Left colon (tissue), 2 donors: ENCODE results near the gene P2RY6. TPM values are rescaled to one million over a fixed set of nuclear protein-coding genes. Genes with fewer than 3 reads are reported as not detected.

ENCODE experiments used
- ATAC-seq: fragments of 200-7000 bp; cut with Tn5 transposase; one replicate; pipeline ENCODE4 v1.9.1; 2020; ENCODE audit warnings: mild to moderate bottlenecking, moderate library complexity
- DNase-seq, 2 donors: peaks; one replicate each; pipeline ENCODE4 v3.0.0-alpha.2; 2020
- intact Hi-C, 2 donors: fragments of 100-400 bp; cut with DNase I in 1 of 2; cut with micrococcal nuclease in 1 of 2; formaldehyde crosslinking; loops; one replicate each; pipeline versions ENCODE4 v1.11.2 to v1.14.0; 2022; cut with DNase I, micrococcal nuclease
- total RNA-seq, 2 donors: library from RNA; stranded (reverse); fragmentation: NEBNext Ultra II Directional; extraction: Animal tissue kit (Norgen Biotek cat#: 25700); gene quantifications; one replicate each; pipeline ENCODE4 v1.2.1, GENCODE V29; 2021
- donor health status: DM: no; HTN: no; CAD: no.
- donor health status: DM: yes; HTN: yes; CAD: no.

P2RY6 gene
- total RNA-seq, 2 donors from 2014 or later: 1.5 to 1.8 TPM

DNA sequence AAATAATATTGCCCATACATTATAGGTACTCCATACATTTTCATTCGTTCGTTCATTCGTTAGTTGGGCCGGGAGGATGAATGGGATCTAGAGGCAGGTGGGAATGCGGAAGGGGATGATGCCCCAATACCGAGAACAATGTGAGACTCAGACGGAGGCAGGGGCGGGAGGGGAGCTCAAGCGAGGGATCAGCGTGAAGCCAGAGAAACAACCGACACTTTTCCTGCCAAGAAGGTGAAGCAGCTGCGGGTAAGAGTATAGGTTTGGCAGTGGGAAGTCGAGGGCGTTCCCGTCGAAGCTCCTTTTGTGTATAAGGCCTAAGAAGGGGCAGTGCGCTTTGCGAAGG is 34.8 kb downstream of the P2RY6 start:
- no peak for ATAC-seq
- intact Hi-C loops: no loop called here
- DNase-seq: no peak

DNA sequence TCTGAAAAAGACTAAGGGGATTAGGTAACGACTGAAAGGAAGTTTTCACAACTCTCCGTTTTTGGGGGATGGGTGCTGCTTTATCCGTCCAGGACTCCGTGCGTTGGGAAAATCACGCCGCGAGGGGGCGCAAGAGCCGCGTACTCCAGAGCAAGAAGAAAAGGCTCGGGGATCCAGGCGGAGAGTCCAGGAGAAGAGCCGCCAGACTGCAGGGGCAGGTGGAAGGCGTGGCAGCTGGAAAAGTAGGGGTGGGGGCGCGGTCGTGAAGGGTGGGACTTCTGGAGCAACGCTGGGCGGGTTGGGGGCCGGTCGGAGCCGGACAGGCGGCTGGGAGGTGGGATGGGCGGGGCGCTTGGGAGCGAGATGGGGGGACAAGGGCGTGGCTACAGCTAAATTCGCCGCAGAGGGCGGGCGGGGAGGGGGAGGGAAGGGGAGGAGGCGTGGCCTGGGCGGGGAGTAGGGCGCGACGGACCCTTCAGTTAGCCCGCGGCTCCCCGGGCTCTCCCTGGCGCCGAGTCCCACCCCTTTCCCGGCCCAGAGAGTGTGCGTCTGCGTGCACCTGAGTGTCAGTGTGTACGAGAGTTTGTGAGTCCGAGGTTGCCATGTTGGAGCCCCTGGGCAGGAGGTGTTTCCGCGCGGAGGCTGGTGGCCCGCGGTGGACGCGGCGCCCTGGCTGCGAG is 35.3 kb downstream of the P2RY6 start:
- DNase-seq: peak; percentile 96 to 99
- peak; percentile 75 for ATAC-seq
- intact Hi-C loops: no loop called here

DNA sequence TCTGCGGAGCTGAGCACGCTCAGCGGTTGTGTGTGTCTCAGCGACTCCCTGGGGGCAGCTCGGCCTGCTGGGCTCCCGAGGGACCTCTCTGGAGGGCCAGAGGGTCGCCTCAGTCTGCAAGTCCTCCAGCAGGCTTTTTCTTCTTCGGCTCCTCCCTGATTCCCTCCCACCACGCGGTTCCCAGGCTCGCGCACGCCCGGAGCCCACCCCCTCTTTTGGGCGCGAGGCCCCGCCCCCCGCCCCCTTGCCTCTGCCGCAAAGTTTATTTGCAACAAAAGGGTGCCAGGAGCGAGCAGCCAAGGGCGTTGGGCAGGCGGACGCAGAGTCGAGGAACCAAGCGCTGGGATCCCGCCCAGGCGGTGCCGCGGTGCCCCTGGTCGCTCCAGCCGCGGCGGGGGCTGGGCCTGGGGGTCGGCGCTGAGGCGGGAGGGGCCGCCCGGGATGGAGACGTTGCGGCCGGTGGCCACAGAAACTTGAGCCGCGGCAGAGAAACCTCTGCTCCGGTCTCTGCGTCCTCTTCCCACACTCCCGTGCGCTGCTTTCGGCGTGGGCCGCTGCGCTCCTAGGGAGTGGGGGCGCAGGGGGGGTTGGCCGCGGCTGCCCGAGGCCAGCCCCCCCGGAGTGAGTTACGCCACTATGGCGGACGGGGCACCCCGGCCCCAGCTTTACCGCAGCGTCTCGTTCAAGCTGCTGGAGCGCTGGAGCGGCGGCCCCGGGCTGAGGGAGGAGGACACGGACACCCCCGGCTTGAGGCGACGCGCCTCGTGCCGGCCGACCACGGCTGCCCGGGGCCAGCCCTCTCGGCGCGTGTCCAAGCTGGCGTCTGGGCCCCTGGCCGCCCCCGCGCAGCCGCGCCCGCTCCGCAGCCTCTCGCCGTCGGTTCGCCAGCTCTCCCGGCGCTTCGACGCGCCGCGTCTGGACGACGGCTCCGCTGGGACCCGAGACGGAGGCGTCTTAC is 36.1 kb downstream of the P2RY6 start, which contains the start of gene ARHGEF17:
Gene ARHGEF17, plus strand, starts transcription at position 274 of the 958 bp plus-strand sequence. Its CDS starts 363 bp downstream, at position 637.
- peak; percentile 30 for ATAC-seq
- intact Hi-C loops: no loop called here
- peak; percentile 62 to 71 for DNase-seq

DNA sequence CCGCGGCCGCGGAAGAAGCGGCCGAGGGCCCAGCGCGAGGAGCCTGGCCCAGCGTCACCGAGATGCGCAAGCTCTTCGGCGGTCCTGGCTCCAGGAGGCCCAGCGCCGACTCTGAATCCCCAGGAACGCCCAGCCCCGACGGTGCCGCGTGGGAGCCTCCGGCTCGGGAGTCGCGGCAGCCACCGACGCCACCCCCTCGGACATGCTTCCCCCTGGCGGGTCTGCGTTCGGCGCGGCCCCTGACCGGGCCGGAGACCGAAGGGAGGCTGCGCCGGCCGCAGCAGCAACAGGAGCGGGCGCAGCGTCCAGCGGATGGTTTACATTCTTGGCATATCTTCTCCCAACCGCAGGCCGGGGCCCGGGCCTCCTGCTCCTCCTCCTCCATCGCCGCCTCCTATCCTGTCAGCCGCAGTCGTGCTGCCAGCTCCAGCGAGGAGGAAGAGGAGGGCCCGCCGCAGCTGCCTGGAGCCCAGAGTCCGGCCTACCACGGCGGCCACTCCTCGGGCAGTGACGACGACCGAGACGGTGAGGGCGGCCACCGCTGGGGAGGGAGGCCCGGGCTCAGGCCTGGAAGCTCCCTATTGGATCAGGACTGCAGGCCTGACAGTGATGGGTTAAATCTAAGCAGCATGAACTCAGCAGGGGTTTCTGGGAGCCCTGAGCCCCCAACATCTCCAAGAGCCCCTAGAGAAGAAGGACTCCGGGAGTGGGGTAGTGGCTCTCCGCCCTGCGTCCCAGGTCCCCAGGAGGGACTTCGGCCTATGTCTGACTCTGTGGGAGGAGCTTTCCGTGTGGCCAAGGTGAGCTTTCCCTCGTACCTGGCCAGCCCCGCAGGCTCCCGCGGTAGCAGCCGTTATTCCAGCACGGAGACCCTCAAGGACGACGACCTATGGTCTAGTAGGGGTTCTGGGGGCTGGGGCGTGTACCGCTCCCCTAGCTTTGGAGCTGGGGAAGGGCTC is 37.1 kb downstream of the P2RY6 start:
- ATAC-seq: peak; percentile 60
- DNase-seq: peak; percentile 75 to 88
- intact Hi-C loops: no loop called here

DNA sequence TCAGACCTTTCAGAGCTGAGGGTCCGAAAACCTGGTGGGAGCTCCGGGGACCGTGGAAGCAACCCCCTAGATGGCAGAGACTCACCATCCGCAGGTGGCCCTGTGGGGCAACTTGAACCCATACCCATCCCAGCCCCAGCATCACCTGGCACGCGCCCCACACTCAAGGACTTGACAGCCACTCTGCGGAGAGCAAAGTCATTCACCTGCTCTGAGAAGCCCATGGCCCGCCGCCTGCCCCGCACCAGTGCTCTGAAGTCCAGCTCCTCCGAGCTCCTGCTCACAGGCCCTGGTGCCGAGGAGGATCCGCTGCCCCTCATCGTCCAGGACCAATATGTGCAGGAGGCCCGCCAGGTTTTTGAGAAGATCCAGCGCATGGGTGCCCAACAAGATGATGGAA is 37.9 kb downstream of the P2RY6 start:
- DNase-seq: no peak
- intact Hi-C loops: no loop called here
- ATAC-seq: no peak

DNA sequence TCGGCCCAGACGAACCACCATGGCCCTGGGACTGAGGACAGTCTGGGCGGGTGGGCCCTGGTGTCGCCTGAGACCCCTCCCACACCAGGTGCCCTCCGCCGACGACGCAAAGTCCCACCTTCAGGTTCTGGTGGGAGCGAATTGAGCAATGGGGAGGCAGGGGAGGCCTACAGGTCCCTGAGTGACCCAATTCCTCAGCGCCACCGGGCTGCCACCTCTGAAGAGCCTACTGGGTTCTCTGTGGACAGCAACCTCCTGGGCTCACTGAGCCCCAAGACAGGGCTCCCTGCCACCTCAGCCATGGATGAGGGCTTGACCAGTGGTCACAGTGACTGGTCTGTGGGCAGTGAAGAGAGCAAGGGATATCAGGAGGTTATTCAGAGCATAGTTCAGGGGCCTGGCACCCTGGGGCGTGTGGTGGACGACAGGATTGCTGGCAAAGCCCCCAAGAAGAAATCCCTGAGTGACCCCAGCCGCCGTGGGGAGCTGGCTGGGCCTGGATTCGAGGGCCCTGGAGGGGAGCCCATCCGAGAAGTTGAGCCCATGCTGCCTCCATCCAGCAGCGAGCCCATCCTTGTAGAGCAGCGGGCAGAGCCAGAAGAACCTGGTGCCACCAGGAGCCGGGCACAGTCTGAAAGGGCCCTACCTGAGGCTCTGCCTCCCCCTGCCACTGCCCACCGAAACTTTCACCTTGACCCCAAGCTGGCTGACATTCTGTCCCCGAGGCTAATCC is 38.7 kb downstream of the P2RY6 start:
- intact Hi-C loops: no loop called here
- DNase-seq (no peak), ATAC-seq (no peak)

DNA sequence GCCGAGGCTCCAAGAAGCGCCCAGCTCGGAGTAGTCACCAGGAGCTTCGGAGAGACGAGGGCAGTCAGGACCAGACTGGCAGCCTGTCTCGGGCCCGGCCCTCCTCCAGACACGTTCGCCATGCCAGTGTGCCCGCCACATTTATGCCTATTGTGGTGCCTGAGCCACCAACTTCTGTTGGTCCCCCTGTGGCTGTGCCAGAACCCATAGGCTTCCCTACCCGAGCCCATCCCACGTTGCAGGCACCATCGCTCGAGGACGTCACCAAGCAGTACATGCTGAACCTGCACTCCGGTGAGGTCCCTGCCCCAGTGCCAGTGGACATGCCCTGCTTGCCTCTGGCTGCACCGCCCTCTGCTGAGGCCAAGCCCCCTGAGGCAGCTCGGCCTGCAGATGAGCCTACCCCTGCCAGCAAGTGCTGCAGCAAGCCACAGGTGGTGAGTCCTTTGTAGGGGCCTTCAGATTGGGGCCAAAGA is 39.3 kb downstream of the P2RY6 start:
- ATAC-seq (no peak), DNase-seq (no peak)
- intact Hi-C loops: no loop called here

GRCh38 chr11:73312036-73312435 is 39.9 kb downstream of the P2RY6 start:
- DNase-seq: no peak
- no peak for ATAC-seq
- intact Hi-C loops: no loop called here

DNA sequence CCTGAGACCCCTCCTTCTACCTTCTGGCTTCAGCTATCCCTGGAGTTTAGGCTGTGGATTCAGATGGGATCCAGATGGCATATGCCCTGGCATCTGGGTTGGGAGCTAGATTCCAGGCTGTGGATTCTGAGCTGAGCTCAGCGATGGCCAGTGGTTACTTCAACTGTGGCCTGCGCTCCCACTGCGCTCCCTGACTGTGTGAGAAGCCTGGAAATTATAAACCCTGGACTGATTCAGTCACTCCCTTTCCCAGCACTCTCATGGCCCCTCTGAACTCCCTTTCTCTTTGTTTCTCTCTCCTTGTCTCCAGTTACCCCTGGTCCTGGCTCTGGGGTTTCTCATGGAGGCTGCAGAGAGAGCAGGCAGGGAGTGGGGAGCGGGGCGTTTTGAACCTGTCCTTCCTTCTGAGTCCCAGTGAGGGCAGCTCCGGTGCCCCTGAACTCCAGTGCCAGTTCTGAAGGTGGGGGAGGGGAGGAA is 40.8 kb downstream of the P2RY6 start:
- DNase-seq (no peak), ATAC-seq (no peak)
- intact Hi-C loops: no loop called here

GRCh38 chr11:73313652-73314051 is 41.5 kb downstream of the P2RY6 start:
- ATAC-seq (no peak), DNase-seq (no peak)
- intact Hi-C loops: no loop called here

GRCh38 chr11:73314117-73314961 is 42.2 kb downstream of the P2RY6 start:
- ATAC-seq (no peak), DNase-seq (no peak)
- intact Hi-C loops: no loop called here

GRCh38 chr11:73315293-73316020 is 43.3 kb downstream of the P2RY6 start:
- DNase-seq: no peak
- intact Hi-C loops: no loop called here

GRCh38 chr11:73316422-73316821 is 44.3 kb downstream of the P2RY6 start:
- intact Hi-C loops: no loop called here
- no peak for DNase-seq
- no peak for ATAC-seq

More at GRCh38 chr11:73315293-73316020, 43.3 kb downstream of the P2RY6 start:
- no peak for ATAC-seq

DNA sequence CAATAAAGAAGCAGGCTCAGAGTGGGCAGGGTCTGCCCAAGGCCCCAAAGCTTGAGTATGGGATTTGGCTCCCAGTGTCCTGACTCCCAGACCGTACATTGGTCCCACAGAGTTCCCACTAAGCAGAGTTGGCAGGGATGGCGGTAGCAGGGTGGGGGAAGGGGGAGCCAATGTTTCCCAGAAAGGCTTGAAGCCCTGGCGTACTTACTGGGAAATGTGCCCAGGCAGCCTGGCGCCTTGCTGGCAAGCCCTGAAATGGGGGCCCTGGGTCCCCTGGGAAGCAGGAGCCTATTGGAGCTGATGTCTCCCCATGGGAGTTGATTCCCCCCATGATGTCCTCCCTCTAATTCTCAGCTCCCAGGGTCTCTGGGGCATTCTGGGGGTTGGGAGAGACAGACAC is 45.2 kb downstream of the P2RY6 start:
- intact Hi-C loops: no loop called here
- no peak for ATAC-seq
- DNase-seq: peak; percentile 46 to 80

DNA sequence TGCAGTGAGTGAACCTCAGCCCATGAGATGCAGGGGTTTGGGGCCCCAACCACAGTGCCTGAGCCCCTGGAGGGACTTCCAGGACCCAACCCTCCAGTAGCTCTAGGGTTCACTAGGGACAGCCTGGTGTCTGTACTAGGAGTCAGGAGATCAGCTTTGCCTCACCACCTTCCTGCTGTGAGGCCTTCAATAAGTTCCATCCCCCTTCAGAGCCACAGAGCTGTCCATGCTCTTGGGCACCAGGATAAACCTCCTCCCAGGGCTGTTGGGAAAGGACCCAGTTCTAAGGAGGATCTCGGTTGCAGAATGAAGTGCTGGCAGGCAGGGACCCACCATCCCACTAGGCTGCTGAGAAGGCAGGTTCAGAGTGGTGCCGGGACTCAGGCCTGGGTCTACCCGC is 45.7 kb downstream of the P2RY6 start:
- ATAC-seq (no peak), DNase-seq (no peak)
- intact Hi-C loops: no loop called here

DNA sequence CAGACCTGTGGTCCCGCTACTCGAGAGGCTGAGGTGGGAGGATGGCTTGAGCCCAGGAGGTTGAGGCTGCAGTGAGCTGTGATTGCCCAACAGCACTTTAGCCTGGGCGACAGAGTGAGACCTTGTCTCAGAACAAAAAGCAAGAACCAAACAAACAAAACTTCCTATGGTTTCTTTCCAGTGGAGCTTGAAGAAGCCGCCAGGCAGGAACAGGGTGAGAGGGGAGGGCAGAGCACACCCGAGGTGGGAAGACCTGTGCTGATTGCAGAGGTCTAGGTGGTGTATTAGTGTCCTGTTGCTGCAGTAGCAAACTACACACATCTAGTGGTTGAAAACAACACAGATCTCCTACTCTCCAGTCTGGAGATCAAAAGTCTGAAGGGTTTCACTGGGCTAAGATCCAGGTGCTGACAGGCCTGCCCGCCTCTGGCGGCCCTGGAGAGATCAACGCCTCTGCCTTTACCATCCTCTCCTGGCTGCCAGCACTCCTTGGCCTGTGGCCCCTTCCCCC is 46.4 kb downstream of the P2RY6 start:
- intact Hi-C loops: no loop called here
- ATAC-seq (no peak), DNase-seq (no peak)
